ENCODE data around the gene UAP1L1. TPM values are rescaled to one million over a fixed set of nuclear protein-coding genes. Genes with fewer than 3 reads are reported as not detected.

UAP1L1 gene
- total and polyA plus RNA-seq, 2 experiments from 2014 or later = 2.5 to 8.1 TPM

- TF ChIP-seq ETS1 (IDR thresholded peaks at IDR 0.05) = no peak
- TF ChIP-seq EZH2phosphoT487 (IDR thresholded peaks at IDR 0.05; ENCODE audit: unreplicated experiment) = no peak
Measured at GRCh38 chr9:137056739-137057415, 20.4 kb upstream of the UAP1L1 start (continued).

GRCh38 chr9:137057545-137057944 lies 19.8 kb upstream of the UAP1L1 start:
- no peaks in the 10 kb centered on the region for H3K9me2 ChIP-seq (ENCODE audit: insufficient read depth)
- Mint-ChIP-seq H3K36me3 (ENCODE audit: low read depth) (no peaks in the 10 kb centered on the region), H3K4me1 (peaks cover 2% of the 10 kb centered on the region; the same call in 1 of the 3 replicates), H3K27ac (no peak overlapping the region), H3K4me3 (no peak overlapping the region), H3K27me3 (ENCODE audit: insufficient read depth, low read depth, poor library complexity) (peaks cover 30% of the 10 kb centered on the region), H3K9me3 (no peaks in the 10 kb centered on the region)
- H3F3A ChIP-seq (replicated peaks; ENCODE audit: low read depth) = 0 out of 2 replicates have a peak, but pooled peaks cover under 1% of the 10 kb centered on the region
- no peaks in the 10 kb centered on the region for H3K36me3 ChIP-seq (ENCODE audit: insufficient read depth)
- H3K27ac ChIP-seq (ENCODE audit: low read depth) = no peak overlapping the region
- peaks cover 31% of the 10 kb centered on the region for H3K27me3 ChIP-seq (ENCODE audit: insufficient read depth)
- H3K4me1 ChIP-seq (ENCODE audit: insufficient read depth) = no peaks in the 10 kb centered on the region
- no peaks in the 10 kb centered on the region for H3K79me2 ChIP-seq (replicated peaks; ENCODE audit: insufficient read depth)
- H3K4me3 ChIP-seq = no peak overlapping the region
- ATAC-seq (no peak), DNase-seq (ENCODE audit: low spot score) (no peak)
- H4K20me1 ChIP-seq (replicated peaks; ENCODE audit: insufficient read depth) = no peaks in the 10 kb centered on the region
- no peak overlapping the region for H2AFZ ChIP-seq
- no peak overlapping the region for H3K4me2 ChIP-seq
- no peak for TF ChIP-seq CREB1 (CRISPR knock-in tag; IDR thresholded peaks at IDR 0.05; ENCODE audit: low read depth)
- no peak for TF ChIP-seq POLR2AphosphoS5 (IDR thresholded peaks at IDR 0.05; ENCODE audit: low read depth)
- TF ChIP-seq EZH2phosphoT487 (IDR thresholded peaks at IDR 0.05; ENCODE audit: unreplicated experiment) = no peak
- no peak for TF ChIP-seq ZNF331 (CRISPR knock-in tag; IDR thresholded peaks at IDR 0.05; ENCODE audit: low read depth)
- no peak for TF ChIP-seq CTCF (conservative IDR thresholded peaks at IDR 0.05; ENCODE audit: low read depth in 2 of 2)

- Histone ChIP-seq H3K4me1 (ENCODE audit: insufficient read depth) (no peaks in the 10 kb centered on the region), H3K4me3 (no peak overlapping the region), H4K20me1 (replicated peaks; ENCODE audit: insufficient read depth) (no peaks in the 10 kb centered on the region), H3K9me2 (ENCODE audit: insufficient read depth) (no peaks in the 10 kb centered on the region), H3F3A (replicated peaks; ENCODE audit: low read depth) (no peaks in the 10 kb centered on the region), H3K27ac (ENCODE audit: low read depth) (no peak overlapping the region), H2AFZ (no peak overlapping the region), H3K36me3 (ENCODE audit: insufficient read depth) (no peaks in the 10 kb centered on the region), H3K4me2 (no peak overlapping the region), H3K79me2 (replicated peaks; ENCODE audit: insufficient read depth) (no peaks in the 10 kb centered on the region), H3K27me3 (ENCODE audit: insufficient read depth) (peaks cover 20% of the 10 kb centered on the region)
- Mint-ChIP-seq H3K9me3 (no peaks in the 10 kb centered on the region), H3K27me3 (ENCODE audit: insufficient read depth, low read depth, poor library complexity) (peaks cover 22% of the 10 kb centered on the region), H3K4me1 (peaks cover 2% of the 10 kb centered on the region; the same call in 1 of the 3 replicates), H3K36me3 (ENCODE audit: low read depth) (no peaks in the 10 kb centered on the region), H3K4me3 (no peak overlapping the region), H3K27ac (no peak overlapping the region)
- DNase-seq (ENCODE audit: low spot score) = no peak
- ATAC-seq = no peak
- TF ChIP-seq ZNF114 (CRISPR knock-in tag; IDR thresholded peaks at IDR 0.05) = no peak
- no peak for TF ChIP-seq EZH2phosphoT487 (IDR thresholded peaks at IDR 0.05; ENCODE audit: unreplicated experiment)
- no peak for TF ChIP-seq STAT1 (IDR thresholded peaks at IDR 0.05; ENCODE audit: unreplicated experiment)
- no peak for TF ChIP-seq POLR2AphosphoS5 (IDR thresholded peaks at IDR 0.05; ENCODE audit: low read depth)
- TF ChIP-seq CREB1 (CRISPR knock-in tag; IDR thresholded peaks at IDR 0.05; ENCODE audit: low read depth) = no peak
- no peak for TF ChIP-seq REST (IDR thresholded peaks at IDR 0.05; ENCODE audit: unreplicated experiment)
- no peak for TF ChIP-seq EZH2 (IDR thresholded peaks at IDR 0.05; ENCODE audit: low read depth, unreplicated experiment)
Measured at GRCh38 chr9:137058521-137059234, 18.6 kb upstream of the UAP1L1 start.

Measured in GM23338 (cell line).